Activated CD4-positive, alpha-beta T cell treated with anti-CD3 and anti-CD28 coated beads, Interleukin-2, amount 50 U/mL, for 24 hours (primary cell): ENCODE results near the gene GABRR3.

Source experiments
- DNase-seq, 2 donors: peaks; one replicate each; pipeline ENCODE4 v3.0.0-alpha.2; 2020; ENCODE audit warnings: low read depth in 1 of 2, low spot score in 1 of 2

The GABRR3 gene

DNA sequence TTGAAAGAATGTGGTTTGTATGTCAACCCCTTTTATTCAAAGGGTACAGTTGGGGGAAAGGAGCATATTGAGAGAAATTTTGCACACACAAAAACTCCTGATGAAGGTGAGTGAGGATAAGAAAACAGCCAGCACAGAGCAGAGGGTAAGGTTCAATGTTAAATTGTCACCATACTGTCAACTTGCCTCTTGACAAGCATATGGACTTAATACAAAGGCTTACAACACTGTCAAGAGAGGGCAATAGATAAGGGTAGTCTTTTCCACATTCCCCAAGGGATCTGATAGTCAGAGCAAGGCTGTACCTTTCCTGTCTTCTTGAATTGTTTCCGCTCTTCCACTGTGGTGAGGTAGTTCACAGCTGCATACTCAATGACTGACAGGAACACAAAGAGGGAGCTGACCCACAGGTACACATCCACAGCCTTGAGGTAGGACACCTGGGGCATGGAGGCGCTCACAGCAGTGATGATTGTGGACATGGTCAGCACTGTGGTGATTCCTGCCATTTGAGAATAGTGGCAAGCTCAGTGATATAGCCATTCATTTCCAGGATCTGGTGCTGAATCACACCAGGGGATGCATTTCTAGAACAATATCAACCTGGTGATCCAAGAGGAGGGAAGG, 42.5 kb downstream of the GABRR3 start:
- no peak for DNase-seq

- DNase-seq, result no peak
These were observed 43.8 kb downstream of the GABRR3 start for GRCh38 chr3:97991293-97991682.

GRCh38 chr3:97990624-97991292, 44.4 kb downstream of the GABRR3 start:
- no peak for DNase-seq

GRCh38 chr3:97988784-97989568, 46.1 kb downstream of the GABRR3 start:
- no peak for DNase-seq

DNA sequence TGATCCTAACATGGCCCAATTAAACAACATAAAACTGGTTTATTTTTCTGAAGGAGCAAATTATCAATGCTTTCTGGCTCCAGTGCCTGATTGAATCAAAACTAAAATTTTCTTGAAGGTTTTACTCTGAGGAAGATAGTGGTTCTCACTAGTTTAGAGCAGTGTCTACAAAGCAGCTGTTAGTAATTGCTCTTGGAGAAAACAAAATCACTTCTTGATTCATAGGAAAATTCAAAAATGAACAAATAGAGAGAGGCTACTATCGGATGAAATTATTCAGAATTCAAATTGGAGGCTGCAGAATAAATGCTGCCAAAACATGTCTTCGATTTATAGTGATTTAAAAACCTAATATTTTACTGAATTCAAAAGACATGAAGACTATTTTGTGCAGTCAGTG, 47.8 kb downstream of the GABRR3 start:
- DNase-seq, result no peak

GRCh38 chr3:97983933-97984491, 51.1 kb downstream of the GABRR3 start:
- DNase-seq, result no peak

DNA sequence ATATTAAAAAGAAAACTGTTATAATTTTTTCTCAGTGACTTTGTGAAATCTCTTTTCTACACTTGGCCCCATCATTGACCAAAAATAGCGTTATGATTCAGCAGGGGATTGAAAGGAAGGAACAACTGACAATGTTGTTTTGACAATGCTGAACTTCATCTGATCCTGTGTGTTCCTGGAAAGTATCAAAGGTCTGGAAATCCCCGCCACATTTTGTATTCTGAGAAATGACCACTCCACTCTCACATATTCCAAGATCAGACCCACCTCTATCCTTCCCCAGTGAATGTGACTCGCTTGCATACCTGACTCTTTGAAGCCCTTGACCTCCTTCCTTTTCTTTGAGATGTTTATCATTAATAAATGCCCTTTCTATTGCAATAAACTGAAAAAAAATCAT, 53.2 kb downstream of the GABRR3 start:
- DNase-seq, result no peak

DNA sequence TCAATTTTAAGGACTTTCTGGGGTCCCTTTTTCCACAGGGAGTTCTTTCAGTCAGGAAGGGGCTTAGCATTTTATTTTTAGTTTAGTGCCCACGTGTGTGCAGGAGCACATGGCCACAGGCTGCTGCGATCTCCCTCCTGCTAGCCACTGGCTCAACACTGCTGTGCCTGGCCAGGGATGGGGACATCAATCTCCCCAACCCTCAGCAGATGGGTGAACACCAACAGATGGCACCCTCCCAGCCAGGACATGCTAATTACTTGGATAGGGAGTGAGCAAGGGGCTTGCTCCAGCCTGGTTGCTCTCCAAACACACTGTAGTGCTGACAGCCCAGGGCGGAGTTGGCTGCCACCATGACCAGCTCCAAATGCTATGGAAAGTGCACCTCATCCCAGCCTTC, 55.5 kb downstream of the GABRR3 start:
- no peak for DNase-seq

DNA sequence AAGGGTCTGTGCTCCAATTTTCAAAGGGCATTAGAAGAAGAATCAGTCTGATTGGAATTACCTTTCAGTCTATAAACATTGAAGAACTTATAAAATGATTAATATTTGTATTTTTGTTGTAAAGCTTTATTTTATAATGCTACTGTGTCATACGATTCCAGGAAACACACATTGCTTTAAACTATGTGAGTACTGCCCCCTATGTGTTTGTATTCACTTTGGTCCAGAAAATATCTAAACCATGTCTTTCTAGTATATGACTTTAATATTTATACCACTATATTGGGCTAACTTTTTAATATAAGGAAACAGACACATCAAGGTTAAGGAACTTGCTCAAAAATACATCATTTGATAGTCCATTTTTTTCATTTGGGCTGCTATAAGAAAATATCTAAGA, 59.6 kb downstream of the GABRR3 start:
- DNase-seq, result no peak

GRCh38 chr3:97974996-97975395, 60.1 kb downstream of the GABRR3 start:
- DNase-seq, result no peak

GRCh38 chr3:97972976-97973375, 62.1 kb downstream of the GABRR3 start:
- DNase-seq, result no peak

DNA sequence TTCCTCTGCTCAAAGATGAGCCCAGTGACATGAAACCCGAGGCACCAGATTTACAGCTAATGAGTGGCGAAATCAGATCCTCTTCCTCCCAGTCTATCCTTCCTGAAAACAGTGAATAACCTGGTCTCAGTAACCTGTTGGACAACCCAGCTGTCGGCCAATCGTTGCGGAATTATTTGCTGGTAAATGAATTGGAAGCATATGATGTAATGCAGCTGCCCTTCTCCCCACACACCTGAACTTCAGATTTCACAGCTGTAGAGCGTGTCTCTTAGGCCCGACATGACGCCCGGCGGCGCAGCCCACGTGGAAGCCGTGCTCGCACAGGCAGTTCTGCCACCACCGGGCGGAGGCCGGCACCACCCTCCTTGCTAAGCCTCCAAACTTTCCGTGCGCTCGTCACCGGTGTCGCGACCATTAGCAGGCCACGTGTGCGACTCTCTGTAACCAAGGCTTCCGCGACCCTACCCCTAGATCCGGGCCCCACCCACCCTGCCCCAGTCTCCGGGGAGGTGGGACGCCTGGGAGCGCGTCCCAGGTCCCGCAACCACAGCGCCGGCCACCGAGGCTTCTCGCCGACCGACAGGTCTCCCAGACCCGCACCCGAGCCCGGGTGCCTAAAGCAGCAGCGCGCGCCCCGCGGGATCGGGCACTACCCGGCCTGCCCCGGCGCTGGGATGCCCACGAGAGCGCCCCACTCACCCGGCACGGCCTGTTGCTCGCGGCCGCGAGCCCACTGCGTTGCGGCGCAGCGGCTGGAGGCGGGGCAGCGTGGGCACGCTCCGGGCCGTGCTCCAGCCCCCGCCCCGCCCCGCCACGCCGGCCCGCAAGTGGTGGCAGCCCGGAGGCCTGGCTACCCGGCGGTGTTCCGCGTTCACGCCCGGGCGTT, 63.2 kb downstream of the GABRR3 start, which contains the start of gene RIOX2:
TSS of gene RIOX2 (minus strand) at position 753 of the 889 bp plus-strand sequence. CDS start 4,838 bp downstream, outside the sequence.
- DNase-seq, result peak; percentile 57 to 60

DNA sequence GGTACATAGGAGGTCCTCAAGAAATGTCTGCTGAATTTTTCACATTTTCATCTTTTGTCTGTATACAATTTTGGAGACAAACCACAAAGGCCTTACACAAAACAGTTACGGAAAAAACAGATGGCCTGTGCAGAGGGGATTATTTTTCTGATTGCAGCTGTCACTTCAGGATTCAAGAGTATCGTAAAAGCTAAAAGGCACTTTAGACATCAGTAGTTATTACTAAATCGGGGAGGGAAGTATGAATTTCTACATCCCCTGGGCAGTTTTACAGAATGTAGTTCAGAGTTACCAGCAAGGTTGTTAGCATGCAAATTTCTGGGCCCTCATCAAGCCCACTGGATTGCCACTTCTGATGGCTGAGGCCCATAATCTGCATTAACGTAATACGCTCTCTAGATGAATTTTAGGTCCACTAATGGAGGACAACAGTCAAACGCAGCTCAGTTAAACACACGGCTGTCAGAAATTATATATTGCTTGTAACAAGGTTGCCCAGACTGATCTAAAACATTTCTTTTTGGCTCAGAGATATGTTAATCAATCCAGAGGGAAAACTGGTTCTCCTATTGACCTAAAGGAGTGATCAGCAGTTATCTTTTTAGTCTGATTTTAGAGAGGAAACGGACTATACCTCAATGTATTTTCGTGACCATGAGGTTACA, 64.0 kb downstream of the GABRR3 start:
- no peak for DNase-seq

DNA sequence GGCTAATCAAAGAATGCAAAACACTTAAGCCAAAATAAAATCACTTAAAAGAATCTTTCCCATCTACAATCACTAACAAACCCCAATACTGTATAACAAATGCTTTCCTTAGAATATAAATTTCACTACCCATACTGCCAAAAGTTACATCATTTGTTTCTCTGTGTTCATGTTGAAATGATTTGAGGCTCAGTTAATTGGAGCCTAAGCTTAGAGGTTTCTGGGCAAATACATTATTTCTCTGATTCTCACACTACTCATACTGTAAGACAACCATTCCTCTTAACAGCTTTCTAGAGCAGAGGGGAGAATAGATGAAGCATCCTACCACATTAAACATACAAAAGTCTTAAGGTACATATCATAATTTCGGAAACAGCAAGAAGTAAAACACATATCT, 65.0 kb downstream of the GABRR3 start:
- DNase-seq, result no peak

GRCh38 chr3:97969541-97969940, 65.6 kb downstream of the GABRR3 start:
- no peak for DNase-seq

DNA sequence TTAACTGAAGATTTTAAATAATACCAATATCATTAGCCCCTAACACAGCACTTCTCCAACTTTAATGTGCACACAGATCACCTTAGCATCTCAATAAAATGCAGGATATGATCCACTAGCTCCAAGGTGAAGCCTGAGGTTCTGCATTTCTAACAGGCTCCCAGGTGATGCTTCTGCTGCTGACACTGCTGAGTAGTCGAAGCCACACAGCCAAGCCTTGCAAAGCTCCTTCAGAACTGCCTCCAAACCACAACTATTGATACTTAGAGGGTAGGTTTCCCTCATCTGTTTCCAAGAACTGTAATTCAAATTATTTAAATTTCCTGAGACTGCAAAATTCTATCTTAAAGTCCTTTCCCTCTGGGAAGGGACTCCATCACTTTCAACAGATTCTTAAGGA, 66.7 kb downstream of the GABRR3 start:
- no peak for DNase-seq

DNA sequence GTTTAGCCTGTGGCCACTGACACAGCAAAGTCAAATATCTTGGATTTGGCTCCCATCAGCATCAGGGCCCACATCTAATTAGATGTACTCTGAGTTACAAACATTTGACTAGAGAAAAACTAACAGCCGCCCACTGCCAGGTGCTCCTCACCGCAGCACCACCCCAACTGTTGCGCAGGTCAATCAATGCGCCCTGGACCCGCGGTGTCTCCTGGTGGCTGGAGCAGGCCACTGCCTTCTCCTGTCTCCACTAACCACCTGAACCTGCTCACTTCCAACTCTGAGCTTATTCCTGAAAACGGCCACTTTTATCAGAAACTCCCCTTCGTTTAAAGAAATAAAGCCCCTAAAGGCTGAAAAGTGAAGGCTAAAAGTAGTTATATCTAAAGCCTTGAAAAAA, 67.1 kb downstream of the GABRR3 start:
- no peak for DNase-seq

- DNase-seq, result no peak
These were observed 73.9 kb downstream of the GABRR3 start for GRCh38 chr3:97960993-97961766.

DNA sequence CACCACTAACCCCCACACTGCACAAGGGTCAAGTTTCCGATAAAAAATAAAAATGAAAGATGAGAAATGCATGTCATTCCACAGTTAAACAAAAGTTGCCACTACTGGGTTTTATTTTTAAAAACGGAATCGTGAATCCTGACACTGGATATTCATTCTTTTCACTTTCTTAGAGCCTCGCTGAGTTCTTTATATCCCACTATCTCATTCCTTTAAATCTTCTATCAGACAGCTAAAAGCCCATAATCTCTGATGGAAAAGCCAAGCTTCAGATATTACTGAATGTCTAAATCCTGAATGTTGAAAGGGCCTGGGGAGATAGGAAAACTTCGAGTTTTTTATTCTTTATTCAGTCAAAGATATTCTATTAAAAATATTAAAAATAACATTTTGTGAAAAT, 74.6 kb downstream of the GABRR3 start:
- DNase-seq, result no peak

- DNase-seq, result no peak
These were observed 75.2 kb downstream of the GABRR3 start for GRCh38 chr3:97959872-97960271.
